Transverse colon (tissue), 4 donors: ENCODE measurements around the gene PIGA. TPM values are rescaled to one million over a fixed set of nuclear protein-coding genes. Genes with fewer than 3 reads are reported as not detected.
A peak's percentile ranks its signal among the peaks of the same experiment; 100 is the strongest.

ENCODE experiments used
- DNase-seq: peaks from one replicate; pipeline ENCODE4 v3.0.0-alpha.2; 2019
- H3K27ac ChIP-seq, 4 donors: fragments of 200-600 bp; sonication (generic); 2 replicates each; pipeline ENCODE4 v1.5.1; 2016 to 2018; ENCODE audit warnings: inconsistent platforms in 4 of 4
- H3K27me3 ChIP-seq: fragments of 200-600 bp; sonication (generic); 2 replicates; pipeline ENCODE4 v1.5.1; 2017; ENCODE audit warnings: inconsistent platforms
- H3K36me3 ChIP-seq, 4 donors: fragments of 200-600 bp; sonication (generic); 2 replicates each; pipeline ENCODE4 v1.5.1; 2017 to 2019; ENCODE audit warnings: inconsistent platforms in 4 of 4
- H3K4me1 ChIP-seq, 4 donors: fragments of 200-600 bp; sonication (generic); 2 replicates each; pipeline ENCODE4 v1.5.1; 2017 to 2020; ENCODE audit warnings: inconsistent platforms in 4 of 4
- H3K4me3 ChIP-seq, 4 donors: fragments of 200-600 bp; sonication (generic); 1 replicate in 1 of 4; 2 replicates in 3 of 4; pipeline versions ENCODE4 v1.5.1 to v1.6.1; 2017 to 2019; ENCODE audit warnings: inconsistent platforms in 4 of 4
- H3K9me3 ChIP-seq, 2 donors: fragments of 200-600 bp; sonication (generic); 2 replicates each; pipeline ENCODE4 v1.5.1; 2017 to 2019; ENCODE audit warnings: inconsistent platforms in 2 of 2
- CTCF ChIP-seq, 5 experiments: fragments of 200-600 bp in 3 of 5; fragments of 450-650 bp in 2 of 5; sonication (generic) in 3 of 5; IDR thresholded peaks; 1 replicate in 2 of 5; 2 replicates in 3 of 5; pipeline ENCODE4 v1.5.1; 2016 to 2017; ENCODE audit warnings: antibody characterized with exemption in 5 of 5, inconsistent platforms in 3 of 5, mild to moderate bottlenecking in 2 of 5, moderate library complexity in 1 of 5
- EP300 ChIP-seq: sonication (generic); formaldehyde crosslinking; IDR thresholded peaks from one replicate; pipeline ENCODE4 v1.6.1; 2017; ENCODE audit warnings: antibody characterized with exemption, low read depth
- POLR2A ChIP-seq: fragments of 450-650 bp; IDR thresholded peaks from one replicate; pipeline ENCODE4 v1.6.1; 2016; ENCODE audit warnings: antibody characterized with exemption, mild to moderate bottlenecking, moderate library complexity
- POLR2AphosphoS5 ChIP-seq, 3 donors: sonication (generic); formaldehyde crosslinking; IDR thresholded peaks; one replicate each; pipeline ENCODE4 v1.6.1; 2016; ENCODE audit warnings: antibody characterized with exemption in 3 of 3
- WGBS, 2 donors: methylation state at CpG; one replicate each; pipeline ENCODE4 v1.1.5; 2018; ENCODE audit warnings: low coverage in 1 of 2; 5-methylcytosine and 5-hydroxymethylcytosine counted together
- in situ Hi-C, 4 donors: fragments of 200-750 bp; cut with MboI; loops; one replicate each; pipeline versions ENCODE4 v1.15.0 to v1.15.1; 2017; ENCODE audit warnings: low sequenced_read_pairs in 3 of 4, low pct_ligation_motif_present in 1 of 4, low pct_unique_long_range_greater_than_20kb in 1 of 4
- intact Hi-C: fragments of 100-400 bp; cut with DNase I; formaldehyde crosslinking; loops from one replicate; pipeline ENCODE4 v1.15.1; 2023; ENCODE audit warnings: low total_unique reads
- total RNA-seq, 4 donors: library from RNA; depleted of rRNA; stranded (reverse); fragments of >200 nt; gene quantifications; one replicate each; pipeline ENCODE4 v1.1.0, GENCODE V29; 2016

PIGA gene
- total RNA-seq, 4 donors from 2014 or later, result 6.6 to 53.9 (median 12.7) TPM

DNA sequence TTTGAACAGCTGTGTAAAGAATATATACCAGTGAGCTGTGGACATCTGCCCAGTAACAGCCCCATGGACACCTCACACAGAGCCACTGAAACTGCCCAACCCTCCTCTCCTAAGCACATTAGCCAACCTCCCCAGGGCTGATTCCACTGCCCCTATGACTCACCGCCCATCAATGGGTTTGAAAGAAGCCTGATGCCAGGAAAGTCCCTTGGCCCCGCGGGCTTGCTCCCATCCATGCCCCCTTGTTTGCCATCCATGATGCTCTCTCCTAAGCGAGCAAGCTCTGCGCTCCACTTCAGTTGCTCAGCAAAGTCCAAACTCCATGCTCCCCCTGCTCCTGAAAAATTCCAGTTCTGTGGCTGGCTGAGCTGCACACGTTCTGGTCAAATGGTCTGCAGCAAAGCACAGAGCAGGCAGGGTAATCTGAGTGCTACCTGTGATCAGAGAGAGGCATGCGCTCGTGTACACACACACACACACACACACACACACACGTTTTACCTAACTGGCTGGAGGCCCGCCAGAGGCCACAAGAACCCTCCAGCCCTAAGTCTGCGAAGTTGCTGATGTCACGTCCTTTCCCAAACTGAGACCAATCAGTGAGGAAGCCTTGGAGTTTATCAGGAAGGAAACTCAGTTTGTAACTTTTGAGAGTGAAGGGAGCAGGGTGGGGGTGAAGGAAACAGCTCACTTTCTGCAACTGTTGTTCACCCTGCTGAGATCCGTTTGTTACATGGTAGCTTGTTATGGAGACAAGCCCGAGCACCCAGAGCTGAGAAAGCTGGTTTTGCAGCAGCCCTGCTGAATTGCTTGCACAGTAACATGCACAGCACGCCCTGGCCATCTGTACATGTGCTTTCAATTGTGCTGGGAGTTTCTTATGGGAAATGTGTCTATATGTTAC is 65.5 kb downstream of the PIGA start, which contains the start of gene ASB9:
Gene ASB9, minus strand, starts transcription at position 466 of the 904 bp plus-strand sequence. Its CDS starts 209 bp downstream, at position 257.
- no peak within 1 kb of the TSS for H3K4me3 ChIP-seq
- no peaks in the 10 kb centered on the region for H3K4me1 ChIP-seq
- no peaks in the 10 kb centered on the region for H3K27me3 ChIP-seq
- intact Hi-C loops, result no loop called here
- in situ Hi-C loops, result no loop called here
- DNase-seq, result peak; percentile 47
- no peak for TF ChIP-seq CTCF (IDR thresholded peaks at IDR 0.05)
- TF ChIP-seq EP300, result no peak
- TF ChIP-seq POLR2A, result no peak
- TF ChIP-seq POLR2AphosphoS5 (IDR thresholded peaks at IDR 0.05), result no peak
- H3K36me3 ChIP-seq, result no peaks in the 10 kb centered on the region
- H3K27ac ChIP-seq, result peak within 1 kb of the TSS in 3 of 4 donors; percentile 6 to 59 (median 40)
- 41% methylated on average over 15 of the region's 15 CpGs; no CpG with 5 or more reads in 1 of the 2 donors for WGBS, 2 donors
- no peaks in the 10 kb centered on the region for H3K9me3 ChIP-seq

Other genes with a start within 250 kb of the PIGA start
- 1 to 10 TPM in 3 of 4 donors, not detected in 1; 1.8 to 3.0 (median 2.5) TPM for gene ASB9, start 65.4 kb downstream of the PIGA start, total RNA-seq
- 1 to 10 TPM in 1 of 4 donors, under 1 TPM in 1, not detected in 2; 0.32 to 1.1 TPM for gene ASB11, start 19.9 kb downstream of the PIGA start, total RNA-seq
- 1 to 10 TPM in 1 of 4 donors, under 1 TPM in 1, not detected in 2; 0.95 to 3.0 TPM for gene VEGFD, start 48.9 kb upstream of the PIGA start, total RNA-seq
- 10 to 100 TPM in 2 of 4 donors, 1 to 10 TPM in 1, not detected in 1; 10.0 to 85.8 (median 11.6) TPM for gene PIR, start 157.8 kb upstream of the PIGA start, total RNA-seq
- gene BMX, start 165.3 kb upstream of the PIGA start, total RNA-seq, result 1 to 10 TPM; 1.1 to 5.9 (median 3.4) TPM